GM10266 (cell line): Measurements from ENCODE around the gene ADAM12.

Experiments
- DNase-seq: peaks from one replicate; pipeline ENCODE4 v3.0.0; 2012; ENCODE audit errors: extremely low spot score
- TF ChIP-seq, protein P1 (sequence below): IDR thresholded peaks from 2 replicates; pipeline ENCODE4 v1.5.1; 2012; ENCODE audit warnings: mild to moderate bottlenecking, low read depth; ENCODE audit not compliant: control insufficient read depth, insufficient read depth; ENCODE audit errors: missing control alignments

Gene ADAM12

DNA sequence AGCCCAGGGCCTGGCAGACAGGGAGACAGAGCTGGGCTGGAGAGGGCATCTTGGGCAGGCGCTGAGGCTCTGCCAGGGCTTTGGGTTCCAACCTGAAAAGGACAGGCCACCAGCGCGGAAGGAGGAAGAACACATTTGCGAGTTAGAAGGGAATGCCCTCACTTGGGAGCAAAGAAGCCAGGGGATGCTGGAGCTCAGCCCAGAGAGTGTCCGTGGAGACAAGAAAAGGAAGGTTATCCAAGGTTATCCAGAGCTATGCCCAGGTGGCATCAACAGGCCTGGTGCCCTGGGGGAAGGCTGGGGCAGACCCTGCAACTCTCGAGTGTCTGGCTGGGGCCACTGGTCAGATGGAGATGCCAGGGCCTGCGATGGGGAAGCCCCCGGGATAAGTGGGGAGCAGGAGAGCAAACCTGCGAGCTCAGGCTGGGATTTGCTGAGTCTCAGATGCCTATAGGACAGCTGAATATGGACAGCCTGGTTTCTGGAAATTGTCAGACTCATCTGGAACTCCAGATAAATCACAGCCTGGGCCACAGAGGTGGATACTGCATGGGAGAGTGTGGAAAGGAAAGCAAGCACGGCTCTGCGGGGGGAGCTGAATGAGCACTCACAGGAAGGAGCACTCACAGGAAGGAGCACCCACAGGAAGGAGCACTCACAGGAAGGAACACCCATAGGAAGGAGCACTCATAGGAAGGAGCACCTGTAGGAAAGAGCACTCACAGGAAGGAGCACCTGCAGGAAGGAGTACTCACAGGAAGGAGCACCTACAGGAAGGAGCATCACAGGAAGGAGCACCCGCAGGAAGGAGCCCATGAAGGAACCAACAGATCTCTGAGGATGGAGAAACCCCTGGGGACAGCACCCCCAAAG, 152.1 kb downstream of the ADAM12 start:
- TF ChIP-seq, protein P1, sequence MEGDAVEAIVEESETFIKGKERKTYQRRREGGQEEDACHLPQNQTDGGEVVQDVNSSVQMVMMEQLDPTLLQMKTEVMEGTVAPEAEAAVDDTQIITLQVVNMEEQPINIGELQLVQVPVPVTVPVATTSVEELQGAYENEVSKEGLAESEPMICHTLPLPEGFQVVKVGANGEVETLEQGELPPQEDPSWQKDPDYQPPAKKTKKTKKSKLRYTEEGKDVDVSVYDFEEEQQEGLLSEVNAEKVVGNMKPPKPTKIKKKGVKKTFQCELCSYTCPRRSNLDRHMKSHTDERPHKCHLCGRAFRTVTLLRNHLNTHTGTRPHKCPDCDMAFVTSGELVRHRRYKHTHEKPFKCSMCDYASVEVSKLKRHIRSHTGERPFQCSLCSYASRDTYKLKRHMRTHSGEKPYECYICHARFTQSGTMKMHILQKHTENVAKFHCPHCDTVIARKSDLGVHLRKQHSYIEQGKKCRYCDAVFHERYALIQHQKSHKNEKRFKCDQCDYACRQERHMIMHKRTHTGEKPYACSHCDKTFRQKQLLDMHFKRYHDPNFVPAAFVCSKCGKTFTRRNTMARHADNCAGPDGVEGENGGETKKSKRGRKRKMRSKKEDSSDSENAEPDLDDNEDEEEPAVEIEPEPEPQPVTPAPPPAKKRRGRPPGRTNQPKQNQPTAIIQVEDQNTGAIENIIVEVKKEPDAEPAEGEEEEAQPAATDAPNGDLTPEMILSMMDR: no peak
- no peak for DNase-seq

DNA sequence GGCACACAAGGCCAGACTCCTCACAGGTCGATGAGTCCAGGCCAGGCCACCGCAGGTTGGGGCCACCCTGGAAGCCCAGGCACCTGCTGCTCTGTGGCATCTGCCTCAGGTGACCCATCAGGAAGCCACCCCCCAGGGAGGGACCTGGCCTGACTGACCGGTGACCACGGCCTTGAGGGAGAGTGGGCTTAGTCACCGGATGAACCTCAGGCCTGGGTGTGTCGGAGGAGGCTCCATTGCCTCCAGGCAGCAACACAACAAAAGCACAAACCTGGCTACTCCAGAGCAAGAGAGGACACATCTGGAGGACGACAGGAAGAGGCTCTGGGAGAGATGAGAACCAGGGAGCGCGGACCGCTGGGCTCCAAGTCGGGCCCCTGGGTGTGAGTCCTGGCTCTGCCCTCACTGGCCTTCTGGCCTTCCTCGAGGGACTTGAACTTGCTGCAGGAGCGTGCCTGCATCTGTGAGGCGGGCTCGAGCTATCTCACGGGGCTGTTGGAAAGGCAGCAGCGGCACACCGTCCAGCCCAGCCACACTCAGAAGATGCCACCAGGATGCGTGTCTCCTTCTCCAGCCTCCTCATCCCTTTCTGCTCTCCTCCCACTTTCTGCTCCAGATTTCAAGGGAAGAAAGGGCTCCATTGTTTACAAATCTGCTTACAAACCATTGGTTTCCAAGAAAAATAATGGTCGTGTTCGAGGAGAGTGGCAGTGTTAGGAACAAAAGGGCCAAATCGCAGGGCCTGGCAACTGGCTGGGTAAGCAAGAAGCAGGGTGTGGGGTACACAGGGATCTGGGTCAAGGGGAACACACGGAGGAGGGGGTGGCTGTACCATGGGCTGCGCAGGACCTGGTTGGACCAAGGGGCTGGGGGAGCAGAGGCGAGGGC, 152.9 kb downstream of the ADAM12 start:
- DNase-seq: no peak
- TF ChIP-seq, protein P1: no peak

DNA sequence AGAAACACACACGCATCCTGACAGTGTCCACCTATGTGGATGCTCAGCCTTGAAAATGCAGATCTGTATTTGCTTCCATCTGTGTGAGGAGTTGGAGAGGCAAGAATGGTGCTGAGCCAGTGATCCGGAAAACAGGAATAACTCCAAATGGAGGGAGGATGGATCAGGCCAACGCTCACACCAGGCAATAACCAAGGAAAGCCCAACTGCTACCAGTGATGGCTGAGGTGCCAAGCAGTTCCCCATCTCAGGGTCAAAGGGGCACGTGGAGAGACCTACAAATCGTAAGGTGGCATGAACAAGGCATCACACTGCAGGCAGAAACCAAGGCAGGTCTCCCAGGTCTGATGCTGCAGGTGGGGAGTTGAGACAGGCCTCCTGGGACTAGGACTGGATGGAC, 153.6 kb downstream of the ADAM12 start:
- DNase-seq: no peak
- TF ChIP-seq, protein P1: no peak

DNA sequence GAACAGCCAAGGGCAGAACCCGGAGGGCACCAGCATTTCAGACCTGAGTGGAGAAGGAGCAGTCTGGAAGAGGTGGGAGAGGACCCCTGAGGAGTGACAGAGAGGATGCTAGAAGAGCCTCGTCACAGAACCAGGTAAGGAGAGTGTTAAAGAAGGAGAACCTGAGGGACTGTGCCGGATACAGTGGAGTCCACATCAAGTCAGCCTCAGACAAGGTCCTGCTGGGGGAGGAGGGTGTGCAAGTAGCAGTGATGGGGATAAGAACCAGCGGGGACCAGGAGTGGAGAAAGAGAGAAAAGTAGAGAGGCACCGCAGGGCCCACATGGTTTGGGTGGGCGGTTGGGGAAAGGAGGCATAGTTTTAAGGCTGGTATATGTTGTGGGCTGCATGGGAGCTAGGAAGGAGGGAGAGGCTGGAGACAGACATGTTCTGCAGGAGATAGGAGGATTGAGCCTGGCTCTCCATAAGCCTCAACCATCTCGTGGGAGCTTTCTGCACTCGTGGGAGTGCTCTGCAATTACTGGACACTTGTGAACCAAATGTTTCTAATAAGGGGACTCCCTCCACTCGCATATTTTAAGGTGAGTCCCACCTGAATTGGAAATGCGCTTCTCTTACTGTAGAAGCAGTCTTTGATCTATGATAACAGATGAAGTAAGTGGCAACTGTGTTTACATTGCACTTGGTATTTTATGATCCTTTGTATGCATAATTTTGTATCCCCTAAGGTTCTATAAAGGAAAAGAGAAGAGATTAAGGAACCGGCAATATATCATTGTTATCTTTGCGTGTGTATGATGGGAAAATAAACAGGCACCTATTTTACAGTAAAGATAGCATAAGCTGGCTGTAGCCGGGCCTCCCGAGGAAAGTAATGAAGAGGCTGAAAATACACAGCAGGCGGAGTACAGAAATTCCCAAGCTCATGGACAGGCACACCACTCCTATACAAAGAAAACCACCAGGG, 154.8 kb downstream of the ADAM12 start:
- TF ChIP-seq, protein P1: no peak
- DNase-seq: no peak

DNA sequence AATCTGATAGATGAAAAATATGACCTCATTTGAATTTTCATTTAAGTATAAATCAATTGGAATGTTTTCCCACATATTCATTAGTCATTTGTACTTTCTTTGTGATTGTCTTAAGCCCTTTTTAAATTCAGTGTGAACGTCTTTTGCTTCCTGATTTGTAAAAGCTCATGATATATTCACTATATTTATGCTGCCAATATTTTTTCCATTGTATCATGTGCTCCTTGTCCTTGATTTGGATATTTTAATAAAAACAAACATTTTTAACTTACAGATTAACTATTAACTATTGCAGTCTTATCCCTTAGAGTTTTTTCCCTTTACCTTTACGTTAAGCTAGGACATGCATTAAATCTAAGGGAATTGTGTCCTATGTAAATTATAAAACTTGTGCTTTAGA, 157.7 kb downstream of the ADAM12 start:
- TF ChIP-seq, protein P1: no peak
- DNase-seq: no peak

DNA sequence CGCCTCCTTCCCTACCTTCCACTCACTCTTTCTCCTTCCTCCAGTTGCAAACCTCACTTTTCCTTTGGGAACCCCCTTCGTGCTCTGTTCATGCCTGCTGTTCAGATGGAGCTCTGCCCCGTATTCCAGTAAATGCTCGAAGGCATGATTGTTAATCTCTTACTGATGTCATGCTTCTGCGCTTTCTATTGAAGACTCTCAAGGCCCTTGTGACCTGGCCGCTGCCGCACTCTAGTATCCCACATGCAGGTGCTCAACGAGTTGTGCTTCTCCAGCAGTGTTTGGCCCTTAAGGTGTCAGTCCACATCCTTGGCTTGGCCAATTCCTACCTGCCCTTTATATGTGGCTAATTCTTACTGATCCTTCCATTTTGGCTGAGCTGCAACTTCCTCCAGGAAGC, 158.6 kb downstream of the ADAM12 start:
- TF ChIP-seq, protein P1: no peak
- no peak for DNase-seq
